ENCODE measurements around the gene ARHGEF1.
"Not testable (repeated sequence)": the region's sequence is repeated elsewhere in the genome, so short reads cannot be mapped to it uniquely, and the experiment has no call there.

The ARHGEF1 gene

GRCh38 chr19:41906271-41906670, 23.3 kb downstream of the ARHGEF1 start:
- no peak for DNase-seq

GRCh38 chr19:41906916-41907680, 24.1 kb downstream of the ARHGEF1 start:
- DNase-seq = no peak

GRCh38 chr19:41907994-41908615, 25.1 kb downstream of the ARHGEF1 start:
- no peak for DNase-seq

- no peak for DNase-seq
Observed at GRCh38 chr19:41908724-41909464, 25.9 kb downstream of the ARHGEF1 start.

GRCh38 chr19:41909706-41910105, 26.7 kb downstream of the ARHGEF1 start:
- no peak for DNase-seq

GRCh38 chr19:41910240-41910991, 27.4 kb downstream of the ARHGEF1 start:
- no peak for DNase-seq

- DNase-seq = no peak
Observed at GRCh38 chr19:41910992-41911888, 28.3 kb downstream of the ARHGEF1 start.

- DNase-seq = no peak
Observed at GRCh38 chr19:41911889-41912731, 29.1 kb downstream of the ARHGEF1 start.

GRCh38 chr19:41912899-41913537, 30.0 kb downstream of the ARHGEF1 start:
- DNase-seq = peak in 1 of 3 experiments; percentile 19

GRCh38 chr19:41913538-41914423, 30.8 kb downstream of the ARHGEF1 start:
- DNase-seq = no peak

GRCh38 chr19:41914424-41914834, 31.4 kb downstream of the ARHGEF1 start:
- not testable (repeated sequence) for DNase-seq

- DNase-seq = no peak
Observed at GRCh38 chr19:41915021-41915775, 32.2 kb downstream of the ARHGEF1 start.

- no peak for DNase-seq
Observed at GRCh38 chr19:41915776-41916414, 32.9 kb downstream of the ARHGEF1 start.

- DNase-seq = no peak
Observed at GRCh38 chr19:41917676-41918075, 34.7 kb downstream of the ARHGEF1 start.

GRCh38 chr19:41918095-41918494, 35.1 kb downstream of the ARHGEF1 start:
- no peak for DNase-seq

GRCh38 chr19:41918653-41919244, 35.8 kb downstream of the ARHGEF1 start:
- DNase-seq = no peak

GRCh38 chr19:41919948-41920712, 37.1 kb downstream of the ARHGEF1 start:
- no peak for DNase-seq
